Erythroblast (primary cell): Measurements from ENCODE around the gene FLOT1.

Experiments
- GATA1 ChIP-seq: IDR thresholded peaks from 2 replicates; pipeline ENCODE4 v1.6.1; 2011; ENCODE audit warnings: low read depth, mild to moderate bottlenecking, control low read depth, low read length, moderate library complexity
- POLR2A ChIP-seq: IDR thresholded peaks from 2 replicates; pipeline ENCODE4 v1.6.1; 2011; ENCODE audit warnings: mild to moderate bottlenecking, low read length

GRCh38 chr6:30777155-30777485 is 34.6 kb upstream of the FLOT1 start:
- TF ChIP-seq POLR2A, result no peak
- no peak for TF ChIP-seq GATA1
